Measurements from ENCODE around the gene KRT37. TPM values are rescaled to one million over a fixed set of nuclear protein-coding genes. Genes with fewer than 3 reads are reported as not detected.
"Not testable (repeated sequence)": the region's sequence is repeated elsewhere in the genome, so short reads cannot be mapped to it uniquely, and the experiment has no call there.

Gene KRT37
- total RNA-seq, 6 donors from 2014 or later = not detected

- H3K36me3 ChIP-seq = no peaks in the 10 kb centered on the region
- ATAC-seq (ENCODE audit: low FRiP score in 2 of 2) (no peak), DNase-seq (peak in 1 of 2 donors; percentile 34)
- no peaks in the 10 kb centered on the region for H3K27me3 ChIP-seq
- 89 to 93% methylated on average over 4 to 16 of the region's 16 CpGs for WGBS, 2 donors
- H3K9me3 ChIP-seq = no peaks in the 10 kb centered on the region
- H3K4me1 ChIP-seq = no peaks in the 10 kb centered on the region
- H3K4me3 ChIP-seq = no peak within 1 kb of the TSS
- H3K27ac ChIP-seq = no peak within 1 kb of the TSS
- TF ChIP-seq EP300 (IDR thresholded peaks at IDR 0.05) (no peak), POLR2A (IDR thresholded peaks at IDR 0.05) (no peak), POLR2AphosphoS5 (IDR thresholded peaks at IDR 0.05) (no peak), CTCF (IDR thresholded peaks at IDR 0.05) (no peak)
Measured at GRCh38 chr17:41396996-41397660, 27.3 kb downstream of the KRT37 start, which contains the start of gene KRT31. TSS of gene KRT31 (minus strand) at chr17:41397608. CDS start at chr17:41397539, 69 bp downstream.

GRCh38 chr17:41396340-41396739 is 28.0 kb downstream of the KRT37 start:
- DNase-seq (no peak), ATAC-seq (ENCODE audit: low FRiP score in 2 of 2) (peak in 1 of 2 donors; percentile 31)
- Histone ChIP-seq H3K27me3 (no peaks in the 10 kb centered on the region), H3K4me3 (no peak overlapping the region), H3K27ac (no peak overlapping the region), H3K36me3 (no peaks in the 10 kb centered on the region), H3K9me3 (no peaks in the 10 kb centered on the region), H3K4me1 (no peaks in the 10 kb centered on the region)
- WGBS, 2 donors = 89 to 91% methylated on average over 7 of the region's 7 CpGs
- TF ChIP-seq CTCF (IDR thresholded peaks at IDR 0.05) = no peak
- no peak for TF ChIP-seq EP300 (IDR thresholded peaks at IDR 0.05)
- no peak for TF ChIP-seq POLR2AphosphoS5 (IDR thresholded peaks at IDR 0.05)
- no peak for TF ChIP-seq POLR2A (IDR thresholded peaks at IDR 0.05)

GRCh38 chr17:41395611-41396010 is 28.8 kb downstream of the KRT37 start:
- WGBS, 2 donors = 86 to 94% methylated on average over 1 of the region's 1 CpG
- TF ChIP-seq POLR2A (IDR thresholded peaks at IDR 0.05) = no peak
- TF ChIP-seq EP300 (IDR thresholded peaks at IDR 0.05) = no peak
- no peak for DNase-seq

GRCh38 chr17:41395044-41395443 is 29.3 kb downstream of the KRT37 start:
- not testable (repeated sequence) for ATAC-seq (ENCODE audit: low FRiP score in 2 of 2); H3K36me3 ChIP-seq; H3K27ac ChIP-seq; H3K4me1 ChIP-seq; H3K4me3 ChIP-seq; DNase-seq; H3K9me3 ChIP-seq; H3K27me3 ChIP-seq
- 85% methylated on average over 11 of the region's 12 CpGs; no CpG with 5 or more reads in 1 of the 2 donors for WGBS, 2 donors

More at GRCh38 chr17:41395611-41396010, 28.8 kb downstream of the KRT37 start:
- Histone ChIP-seq H3K9me3 (no peaks in the 10 kb centered on the region), H3K4me3 (no peak overlapping the region), H3K27me3 (no peaks in the 10 kb centered on the region), H3K4me1 (no peaks in the 10 kb centered on the region), H3K27ac (no peak overlapping the region), H3K36me3 (no peaks in the 10 kb centered on the region)
- no peak for ATAC-seq (ENCODE audit: low FRiP score in 2 of 2)

- 89% methylated on average over 9 to 10 of the region's 10 CpGs for whole genome bisulfite sequencing, 2 donors
- Histone ChIP-seq H3K4me3 (no peak overlapping the region), H3K27ac (no peak overlapping the region), H3K36me3 (no peaks in the 10 kb centered on the region), H3K9me3 (no peaks in the 10 kb centered on the region), H3K4me1 (no peaks in the 10 kb centered on the region), H3K27me3 (no peaks in the 10 kb centered on the region)
- no peak for DNase-seq
- no peak for ATAC-seq (ENCODE audit: low FRiP score in 2 of 2)
- no peak for TF ChIP-seq EP300 (IDR thresholded peaks at IDR 0.05)
- TF ChIP-seq POLR2A (IDR thresholded peaks at IDR 0.05) = no peak
- no peak for TF ChIP-seq POLR2AphosphoS5 (IDR thresholded peaks at IDR 0.05)
- TF ChIP-seq CTCF (IDR thresholded peaks at IDR 0.05) = no peak
Measured at GRCh38 chr17:41394254-41394996, 30.0 kb downstream of the KRT37 start.

All from upper lobe of left lung (tissue), 6 donors.